NAMALWA (cell line): ENCODE data around the gene COL8A1.

Experiments used
- DNase-seq: peaks from one replicate; pipeline ENCODE4 v3.0.0-alpha.2; 2015; ENCODE audit warnings: low spot score

The COL8A1 gene

DNA sequence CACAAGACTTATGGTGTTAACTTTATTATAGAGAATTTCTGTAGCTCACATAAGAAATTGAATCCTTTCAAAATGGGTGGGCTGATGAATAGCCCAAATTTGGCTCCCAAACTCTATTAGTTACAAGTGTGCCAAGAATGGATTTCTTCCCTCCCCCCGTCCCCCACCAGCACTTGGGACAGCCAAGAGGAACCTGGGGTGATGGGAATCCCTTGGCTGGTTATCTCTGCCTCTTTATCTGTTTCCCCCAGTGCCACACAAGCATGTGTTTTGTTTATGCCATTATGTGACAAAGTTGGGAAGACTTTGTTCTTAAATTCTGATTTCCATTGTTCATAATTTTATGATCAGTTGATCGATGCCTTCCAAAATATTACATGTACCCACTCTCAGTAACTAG is 207.6 kb downstream of the COL8A1 start:
- no peak for DNase-seq

DNA sequence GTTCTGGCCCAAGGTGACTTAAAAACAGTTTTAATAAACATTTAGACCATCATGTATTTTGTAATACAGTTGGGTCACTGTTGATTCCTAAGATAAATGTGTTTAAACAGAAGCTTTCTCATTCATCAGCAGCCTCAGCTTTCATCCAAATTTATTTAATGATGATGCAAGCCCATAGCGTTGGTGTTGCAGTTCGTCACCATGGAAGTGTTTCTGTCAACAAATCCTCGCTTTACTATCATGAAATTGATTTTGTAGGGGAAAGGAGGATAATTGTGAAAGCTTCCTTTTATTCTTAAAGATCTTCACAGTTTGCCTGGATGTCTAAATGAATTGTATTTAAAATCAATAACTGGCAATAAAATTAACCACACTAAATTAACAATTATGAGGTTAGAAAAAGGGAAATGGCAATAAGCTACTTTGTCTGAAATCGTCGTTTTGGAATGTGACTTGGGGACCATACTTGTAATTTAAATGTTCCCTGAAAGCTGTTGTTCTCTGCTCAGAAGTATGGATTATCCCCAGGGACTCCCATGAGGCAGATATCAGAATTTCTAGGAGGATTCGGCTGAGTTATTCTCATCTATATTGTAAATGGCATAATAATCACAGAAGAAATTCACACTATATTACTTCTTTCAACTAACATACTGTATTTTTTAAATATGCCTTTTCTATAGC is 208.2 kb downstream of the COL8A1 start:
- DNase-seq, result no peak

DNA sequence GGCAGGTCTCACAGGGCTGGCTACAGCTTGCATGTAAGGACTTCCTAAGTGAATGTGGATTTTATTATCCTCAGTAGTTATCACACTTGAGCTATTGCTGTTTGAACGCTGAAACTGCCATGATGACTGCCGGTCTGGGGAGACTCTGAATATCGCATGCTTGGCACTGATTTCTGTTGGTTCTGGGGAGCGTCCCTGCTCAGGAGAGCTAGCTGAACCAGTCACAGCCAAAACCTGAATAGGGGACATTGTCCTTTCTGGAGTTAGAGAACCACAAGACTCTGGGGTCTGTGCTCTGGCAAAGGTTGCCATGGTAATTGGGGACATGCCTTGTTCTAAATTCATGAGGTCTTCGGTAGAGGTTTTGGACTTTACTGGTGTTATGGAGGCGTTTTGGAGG is 210.0 kb downstream of the COL8A1 start:
- no peak for DNase-seq
